SK-N-SH (cell line): Measurements from ENCODE around the gene ANO2. TPM values are rescaled to one million over a fixed set of nuclear protein-coding genes. Genes with fewer than 3 reads are reported as not detected.

Experiments
- CTCF ChIA-PET: fragments of 300-600, 350-600 bp; formaldehyde crosslinking; extraction: SDS; loops from one replicate; lab custom pipeline; 2021; lab: Yijun Ruan, JAX
- POLR2A ChIA-PET: fragments of 350-600 bp; sonication (Branson Sonifier 250); formaldehyde crosslinking; extraction: SDS; loops from one replicate; lab custom pipeline; 2020; ENCODE audit warnings: antibody characterized with exemption, inconsistent platforms; lab: Yijun Ruan, JAX
- DNase-seq: peaks from one replicate; pipeline ENCODE4 v3.0.0; 2012
- H2AFZ ChIP-seq: fragments of 200-600 bp; sonication (generic); 2 replicates; pipeline ENCODE4 v1.8.1; 2016; ENCODE audit warnings: antibody characterized with exemption, mild to moderate bottlenecking, low read depth
- H3F3A ChIP-seq: fragments of 200-600 bp; sonication (generic); replicated peaks from 2 replicates; pipeline ENCODE3; 2016; ENCODE audit warnings: antibody characterized with exemption, mild to moderate bottlenecking; ENCODE audit not compliant: insufficient read depth
- H3K27ac ChIP-seq, 2 experiments: fragments of 200-500 bp in 1 of 2; fragments of 200-600 bp in 1 of 2; sonication (Bioruptor generic) in 1 of 2; sonication (generic), shearing (Covaris generic) in 1 of 2; 2 replicates each; pipeline versions ENCODE4 v1.5.1 to v1.6.1; 2014 to 2016; ENCODE audit warnings: low read depth in 2 of 2, inconsistent platforms in 1 of 2, low read length in 1 of 2, mild to moderate bottlenecking in 1 of 2, mixed read lengths in 1 of 2
- H3K27me3 ChIP-seq: fragments of 200-600 bp; sonication (generic), shearing (Covaris generic); 2 replicates; pipeline ENCODE4 v1.6.1; 2016; ENCODE audit warnings: mixed run types; ENCODE audit not compliant: insufficient read depth
- H3K36me3 ChIP-seq, 2 experiments: fragments of 200-500 bp in 1 of 2; fragments of 200-600 bp in 1 of 2; sonication (Bioruptor generic) in 1 of 2; sonication (generic) in 1 of 2; replicated peaks in 1 of 2; 2 replicates each; pipeline versions ENCODE3 to v1.5.1; 2014 to 2016; ENCODE audit warnings: low read length in 1 of 2, mild to moderate bottlenecking in 1 of 2; ENCODE audit not compliant: insufficient read depth in 2 of 2, control insufficient read depth in 1 of 2
- H3K4me1 ChIP-seq, 2 experiments: fragments of 200-500 bp in 1 of 2; fragments of 200-600 bp in 1 of 2; sonication (Bioruptor generic) in 1 of 2; sonication (generic), shearing (Covaris generic) in 1 of 2; 2 replicates each; pipeline versions ENCODE4 v1.5.1 to v1.6.1; 2014 to 2016; ENCODE audit warnings: low read depth in 1 of 2, low read length in 1 of 2, mixed run types in 1 of 2; ENCODE audit not compliant: insufficient read depth in 2 of 2, control insufficient read depth in 1 of 2
- H3K4me2 ChIP-seq: fragments of 200-600 bp; sonication (generic), shearing (Covaris generic); 2 replicates; pipeline ENCODE4 v1.6.1; 2017; ENCODE audit warnings: mixed run types
- H3K4me3 ChIP-seq, 2 experiments: fragments of 200-500 bp in 1 of 2; fragments of 200-600 bp in 1 of 2; sonication (Bioruptor generic) in 1 of 2; sonication (generic), shearing (Covaris generic) in 1 of 2; 2 replicates each; pipeline versions ENCODE4 v1.5.1 to v1.8.1; 2014 to 2016; ENCODE audit warnings: low read depth in 2 of 2, inconsistent platforms in 1 of 2, low read length in 1 of 2, mild to moderate bottlenecking in 1 of 2, mixed read lengths in 1 of 2, moderate library complexity in 1 of 2
- H3K79me2 ChIP-seq: fragments of 200-600 bp; sonication (generic); 2 replicates; pipeline ENCODE4 v1.8.1; 2017; ENCODE audit warnings: mild to moderate bottlenecking; ENCODE audit not compliant: insufficient read depth
- H3K9ac ChIP-seq: fragments of 200-600 bp; sonication (generic); 2 replicates; pipeline ENCODE4 v1.6.1; 2017; ENCODE audit warnings: mixed run types
- H3K9me2 ChIP-seq: fragments of 200-600 bp; sonication (generic); 2 replicates; pipeline ENCODE4 v1.6.1; 2017; ENCODE audit warnings: mixed run types
- H3K9me3 ChIP-seq: fragments of 200-600 bp; sonication (generic); 2 replicates; pipeline ENCODE4 v1.6.1; 2017; ENCODE audit warnings: mixed run types, mild to moderate bottlenecking, moderate library complexity
- H4K20me1 ChIP-seq: fragments of 200-600 bp; sonication (generic); 2 replicates; pipeline ENCODE4 v1.6.1; 2017; ENCODE audit warnings: mild to moderate bottlenecking, mixed run types; ENCODE audit not compliant: insufficient read depth
- CHD2 ChIP-seq: fragments of 150-350 bp; IDR thresholded peaks from 2 replicates; pipeline ENCODE4 v1.6.1; 2018; ENCODE audit warnings: low read length; ENCODE audit not compliant: partially characterized antibody
- ELF1 ChIP-seq: IDR thresholded peaks from 2 replicates; pipeline ENCODE4 v1.4.0; 2012
- EP300 ChIP-seq, 2 experiments: IDR thresholded peaks; 2 replicates each; pipeline versions ENCODE4 v1.4.0 to v1.6.1; 2012; ENCODE audit warnings: borderline replicate concordance in 1 of 2, low read depth in 1 of 2, low read length in 1 of 2
- FOSL2 ChIP-seq: IDR thresholded peaks from 2 replicates; pipeline ENCODE4 v1.4.0; 2012; ENCODE audit warnings: low read depth, mild to moderate bottlenecking, moderate library complexity, borderline replicate concordance
- FOXJ3 ChIP-seq: sonication (generic); formaldehyde crosslinking; IDR thresholded peaks from 2 replicates; pipeline ENCODE4 v1.5.1; 2020; ENCODE audit warnings: mild to moderate bottlenecking, missing genetic modification reagents
- FOXM1 ChIP-seq: IDR thresholded peaks from 2 replicates; pipeline ENCODE4 v1.4.0; 2012; ENCODE audit warnings: low read depth, mild to moderate bottlenecking
- GABPA ChIP-seq: IDR thresholded peaks from 2 replicates; pipeline ENCODE4 v1.4.0; 2012; ENCODE audit warnings: low read depth, mild to moderate bottlenecking
- GATA2 ChIP-seq: sonication (generic); formaldehyde crosslinking; IDR thresholded peaks from 2 replicates; pipeline ENCODE4 v1.5.0; 2020; ENCODE audit warnings: mild to moderate bottlenecking, missing genetic modification reagents
- JUND ChIP-seq: IDR thresholded peaks from 2 replicates; pipeline ENCODE4 v1.4.0; 2012
- MEF2A ChIP-seq: IDR thresholded peaks from 2 replicates; pipeline ENCODE4 v1.4.0; 2012; ENCODE audit warnings: low read depth, borderline replicate concordance
- MXI1 ChIP-seq: IDR thresholded peaks from 2 replicates; pipeline ENCODE4 v1.6.1; 2012; ENCODE audit warnings: mild to moderate bottlenecking, low read depth, low read length, improper control_type of control experiment
- NFIC ChIP-seq: IDR thresholded peaks from 2 replicates; pipeline ENCODE4 v1.4.0; 2012; ENCODE audit warnings: borderline replicate concordance
- NRF1 ChIP-seq: IDR thresholded peaks from 2 replicates; pipeline ENCODE4 v1.6.1; 2012; ENCODE audit warnings: low read depth, mild to moderate bottlenecking, low read length
- POLR2AphosphoS5 ChIP-seq: IDR thresholded peaks from 2 replicates; pipeline ENCODE4 v1.6.1; 2012; ENCODE audit warnings: low read depth, low read length
- RAD21 ChIP-seq: IDR thresholded peaks from 2 replicates; pipeline ENCODE4 v1.6.1; 2012; ENCODE audit warnings: mild to moderate bottlenecking, low read length
- RFX5 ChIP-seq: IDR thresholded peaks from 2 replicates; pipeline ENCODE4 v1.6.1; 2012; ENCODE audit warnings: mild to moderate bottlenecking, improper control_type of control experiment, low read length
- RXRA ChIP-seq: IDR thresholded peaks from 2 replicates; pipeline ENCODE4 v1.4.0; 2012; ENCODE audit warnings: low read depth, mild to moderate bottlenecking, borderline replicate concordance
- SIN3A ChIP-seq: IDR thresholded peaks from 2 replicates; pipeline ENCODE4 v1.6.1; 2012; ENCODE audit warnings: low read depth, mild to moderate bottlenecking, low read length, moderate library complexity, borderline replicate concordance
- SMC3 ChIP-seq: IDR thresholded peaks from 2 replicates; pipeline ENCODE4 v1.6.1; 2012; ENCODE audit warnings: low read depth, low read length, improper control_type of control experiment
- TAF1 ChIP-seq: IDR thresholded peaks from 2 replicates; pipeline ENCODE4 v1.6.1; 2012; ENCODE audit warnings: low read depth, mild to moderate bottlenecking, low read length, moderate library complexity, borderline replicate concordance
- TEAD4 ChIP-seq: IDR thresholded peaks from 2 replicates; pipeline ENCODE4 v1.4.0; 2012; ENCODE audit warnings: mild to moderate bottlenecking, borderline replicate concordance; ENCODE audit not compliant: insufficient read depth
- ZBTB33 ChIP-seq: IDR thresholded peaks from 2 replicates; pipeline ENCODE4 v1.4.0; 2012; ENCODE audit warnings: low read depth, borderline replicate concordance
- WGBS: methylation state at CpG from one replicate; pipeline ENCODE4 v1.1.6; 2017; ENCODE audit warnings: low lambda C conversion rate; 5-methylcytosine and 5-hydroxymethylcytosine counted together
- polyA plus RNA-seq, 3 experiments: library from polyadenylated mRNA; depleted of rRNA; stranded (reverse); fragments of >200 nt; gene quantifications; 2 replicates each; pipeline ENCODE4 v1.2.3, GENCODE V29; 2012
- TF ChIP-seq, protein P1 (sequence below): fragments of 200-600 bp; sonication (generic); IDR thresholded peaks from 2 replicates; pipeline ENCODE4 v1.6.1; 2017; ENCODE audit warnings: antibody characterized with exemption, mild to moderate bottlenecking, moderate library complexity
- TF ChIP-seq, protein P2 (sequence below): fragments of 150-350 bp; IDR thresholded peaks from 2 replicates; pipeline ENCODE4 v1.6.1; 2017; ENCODE audit warnings: antibody characterized with exemption, low read length, low read depth, borderline replicate concordance

The ANO2 gene
- polyA plus RNA-seq, 1 of the 3 experiments (the other 2 are of a cell fraction), result not detected

DNA sequence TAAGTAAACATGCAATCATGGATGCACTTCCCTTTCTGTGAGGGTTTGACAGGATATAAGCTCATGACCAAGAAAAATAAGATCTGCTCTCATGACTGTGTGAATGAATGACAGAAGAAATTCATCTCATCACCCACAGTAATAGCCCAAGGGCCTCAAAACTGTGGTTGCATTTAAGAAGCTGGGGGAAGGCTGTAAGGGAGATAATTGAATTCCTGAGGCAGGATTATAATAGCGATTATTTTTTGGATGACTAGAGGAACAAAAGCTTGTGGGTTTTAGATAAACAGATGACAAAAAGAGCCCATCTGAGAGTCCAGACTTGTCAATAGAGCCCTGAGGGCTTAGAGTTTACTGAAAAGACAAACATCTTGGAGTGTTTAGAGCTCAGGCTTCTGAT, 352.0 kb downstream of the ANO2 start:
- Histone ChIP-seq H3K27ac (no peak overlapping the region), H4K20me1 (no peaks in the 10 kb centered on the region), H2AFZ (no peak overlapping the region), H3K9me3 (no peaks in the 10 kb centered on the region), H3K4me1 (no peaks in the 10 kb centered on the region), H3K79me2 (no peaks in the 10 kb centered on the region), H3K36me3 (no peaks in the 10 kb centered on the region), H3K9me2 (no peaks in the 10 kb centered on the region), H3K4me3 (no peak overlapping the region), H3K9ac (no peak overlapping the region), H3K4me2 (no peak overlapping the region), H3K27me3 (peaks cover 35% of the 10 kb centered on the region; the same call in 1 of the 2 replicates), H3F3A (no peaks in the 10 kb centered on the region)
- ChIA-PET CTCF (no interaction called here), POLR2A (no interaction called here)
- 12% methylated on average over 1 of the region's 1 CpG for WGBS
- TF ChIP-seq MEF2A (no peak), SIN3A (no peak), RAD21 (no peak), EP300 (IDR thresholded peaks at IDR 0.05; ENCODE audit: borderline replicate concordance in 1 of 2, low read depth in 1 of 2, low read length in 1 of 2) (no peak), RXRA (no peak), JUND (no peak), CHD2 (no peak), TEAD4 (no peak), SMC3 (no peak), TAF1 (no peak), RFX5 (no peak), NRF1 (no peak), FOXJ3 (CRISPR knock-in tag) (no peak), ELF1 (no peak)
- TF ChIP-seq, protein P1, sequence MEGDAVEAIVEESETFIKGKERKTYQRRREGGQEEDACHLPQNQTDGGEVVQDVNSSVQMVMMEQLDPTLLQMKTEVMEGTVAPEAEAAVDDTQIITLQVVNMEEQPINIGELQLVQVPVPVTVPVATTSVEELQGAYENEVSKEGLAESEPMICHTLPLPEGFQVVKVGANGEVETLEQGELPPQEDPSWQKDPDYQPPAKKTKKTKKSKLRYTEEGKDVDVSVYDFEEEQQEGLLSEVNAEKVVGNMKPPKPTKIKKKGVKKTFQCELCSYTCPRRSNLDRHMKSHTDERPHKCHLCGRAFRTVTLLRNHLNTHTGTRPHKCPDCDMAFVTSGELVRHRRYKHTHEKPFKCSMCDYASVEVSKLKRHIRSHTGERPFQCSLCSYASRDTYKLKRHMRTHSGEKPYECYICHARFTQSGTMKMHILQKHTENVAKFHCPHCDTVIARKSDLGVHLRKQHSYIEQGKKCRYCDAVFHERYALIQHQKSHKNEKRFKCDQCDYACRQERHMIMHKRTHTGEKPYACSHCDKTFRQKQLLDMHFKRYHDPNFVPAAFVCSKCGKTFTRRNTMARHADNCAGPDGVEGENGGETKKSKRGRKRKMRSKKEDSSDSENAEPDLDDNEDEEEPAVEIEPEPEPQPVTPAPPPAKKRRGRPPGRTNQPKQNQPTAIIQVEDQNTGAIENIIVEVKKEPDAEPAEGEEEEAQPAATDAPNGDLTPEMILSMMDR, result no peak
- TF ChIP-seq, protein P2, sequence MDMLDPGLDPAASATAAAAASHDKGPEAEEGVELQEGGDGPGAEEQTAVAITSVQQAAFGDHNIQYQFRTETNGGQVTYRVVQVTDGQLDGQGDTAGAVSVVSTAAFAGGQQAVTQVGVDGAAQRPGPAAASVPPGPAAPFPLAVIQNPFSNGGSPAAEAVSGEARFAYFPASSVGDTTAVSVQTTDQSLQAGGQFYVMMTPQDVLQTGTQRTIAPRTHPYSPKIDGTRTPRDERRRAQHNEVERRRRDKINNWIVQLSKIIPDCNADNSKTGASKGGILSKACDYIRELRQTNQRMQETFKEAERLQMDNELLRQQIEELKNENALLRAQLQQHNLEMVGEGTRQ, result no peak
- no peak for DNase-seq

DNA sequence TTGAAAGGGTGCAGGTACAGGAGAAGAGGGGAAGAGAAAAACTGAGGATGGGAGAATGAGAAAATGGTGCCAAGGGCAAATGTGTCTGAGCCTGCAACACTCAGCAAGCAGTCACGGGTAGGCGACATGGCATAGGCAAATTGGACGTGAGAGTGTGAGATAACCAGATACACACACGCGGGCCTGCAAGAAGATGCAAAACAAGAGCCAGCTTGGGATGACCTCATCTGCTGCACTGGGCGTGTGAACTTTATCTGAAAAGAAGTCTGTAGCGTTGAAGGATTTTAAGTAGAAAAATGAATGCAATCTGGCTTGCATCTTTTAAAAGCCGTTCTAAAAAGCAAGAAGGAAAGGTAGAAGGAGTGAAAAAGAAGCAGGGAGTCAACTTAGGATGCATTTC, 352.7 kb downstream of the ANO2 start:
- no peak overlapping the region for H3K9ac ChIP-seq
- peaks cover 35% of the 10 kb centered on the region; the same call in 1 of the 2 replicates for H3K27me3 ChIP-seq
- DNase-seq, result no peak
- H3K36me3 ChIP-seq, result no peaks in the 10 kb centered on the region
- no peaks in the 10 kb centered on the region for H3F3A ChIP-seq
- no peaks in the 10 kb centered on the region for H3K4me1 ChIP-seq
- no peak overlapping the region for H3K4me3 ChIP-seq
- ChIA-PET CTCF (no interaction called here), POLR2A (no interaction called here)
- no peaks in the 10 kb centered on the region for H3K9me3 ChIP-seq
- H4K20me1 ChIP-seq, result no peaks in the 10 kb centered on the region
- H3K4me2 ChIP-seq, result no peak overlapping the region
- no peaks in the 10 kb centered on the region for H3K9me2 ChIP-seq
- TF ChIP-seq ELF1, result no peak
- TF ChIP-seq POLR2AphosphoS5, result no peak
- TF ChIP-seq GABPA, result no peak
- TF ChIP-seq FOXJ3 (CRISPR knock-in tag), result no peak
- no peak for TF ChIP-seq FOXM1
- no peak for TF ChIP-seq NRF1
- TF ChIP-seq ZBTB33, result no peak
- no peak for TF ChIP-seq MXI1
- no peak for TF ChIP-seq JUND
- TF ChIP-seq FOSL2, result no peak
- TF ChIP-seq NFIC, result no peak
- TF ChIP-seq SIN3A, result no peak
- no peak for TF ChIP-seq RAD21
- no peak for TF ChIP-seq TAF1
- no peak for TF ChIP-seq SMC3
- TF ChIP-seq GATA2, result no peak
- WGBS, result 16% methylated on average over 8 of the region's 8 CpGs
- H3K27ac ChIP-seq, result no peak overlapping the region
- H3K79me2 ChIP-seq, result no peaks in the 10 kb centered on the region
- H2AFZ ChIP-seq, result no peak overlapping the region
